Colonic mucosa (tissue), 4 donors: ENCODE data around the gene LYPD6B. TPM values are rescaled to one million over a fixed set of nuclear protein-coding genes. Genes with fewer than 3 reads are reported as not detected.

Experiments used
- DNase-seq: peaks from one replicate; pipeline ENCODE4 v3.0.0-alpha.2; 2020
- H3K27ac ChIP-seq: fragments of 200-600 bp; one replicate; pipeline ENCODE4 v1.8.0; 2021
- H3K27me3 ChIP-seq: fragments of 200-600 bp; one replicate; pipeline ENCODE4 v1.8.0; 2021
- H3K36me3 ChIP-seq: fragments of 200-600 bp; one replicate; pipeline ENCODE4 v1.8.0; 2021
- H3K4me1 ChIP-seq: fragments of 200-600 bp; one replicate; pipeline ENCODE4 v1.8.0; 2021; ENCODE audit warnings: mild to moderate bottlenecking
- H3K4me3 ChIP-seq: fragments of 200-600 bp; one replicate; pipeline ENCODE4 v1.8.0; 2021
- H3K9ac ChIP-seq, 2 donors: one replicate each; pipeline ENCODE4 v1.7.0; 2013; ENCODE audit warnings: control low read depth in 2 of 2, low read depth in 2 of 2, low read length in 2 of 2
- H3K9me3 ChIP-seq: fragments of 200-600 bp; one replicate; pipeline ENCODE4 v1.8.0; 2021
- intact Hi-C: fragments of 100-400 bp; cut with DNase I; formaldehyde crosslinking; loops from one replicate; pipeline ENCODE4 v1.14.1; 2022
- total RNA-seq, 2 donors: library from RNA; stranded (reverse); fragmentation: NEBNext Ultra II Directional in 1 of 2; extraction: Animal tissue kit (Norgen Biotek cat#: 25700) in 1 of 2; gene quantifications; one replicate each; pipeline ENCODE4 v1.2.1, GENCODE V29; 2021
- TF ChIP-seq, protein P1 (sequence below): fragments of 200-600 bp; IDR thresholded peaks from one replicate; pipeline ENCODE4 v1.8.0; 2022; ENCODE audit warnings: antibody characterized with exemption, mild to moderate bottlenecking
- donor health status: healthy.
- donor health status: DM: no; HTN: no; CAD: no.
- donor health status: DM: no; HTN: no; CAD: no.

Gene LYPD6B
- total RNA-seq, 2 donors from 2014 or later = 2.6 to 3.4 TPM

DNA sequence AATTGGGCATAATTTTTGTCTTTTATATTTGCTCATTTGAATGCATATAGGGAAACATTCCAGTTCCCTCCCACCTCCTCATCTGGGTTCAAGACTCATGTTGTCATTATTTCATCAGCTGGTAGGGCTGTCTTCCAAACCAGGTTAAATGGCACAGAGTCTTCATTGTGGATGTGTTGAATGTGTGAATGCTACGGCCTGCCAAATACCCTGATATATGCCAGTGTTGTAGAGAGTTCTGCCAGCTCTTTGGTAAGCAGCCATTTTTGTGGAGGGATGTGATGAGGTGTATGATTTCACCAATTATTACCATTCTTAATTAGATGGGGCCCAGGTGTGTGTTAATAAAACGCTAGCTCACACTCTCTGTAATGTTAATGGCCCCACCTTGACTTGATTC is 121.7 kb downstream of the LYPD6B start:
- intact Hi-C loops = no loop called here
- TF ChIP-seq, protein P1, sequence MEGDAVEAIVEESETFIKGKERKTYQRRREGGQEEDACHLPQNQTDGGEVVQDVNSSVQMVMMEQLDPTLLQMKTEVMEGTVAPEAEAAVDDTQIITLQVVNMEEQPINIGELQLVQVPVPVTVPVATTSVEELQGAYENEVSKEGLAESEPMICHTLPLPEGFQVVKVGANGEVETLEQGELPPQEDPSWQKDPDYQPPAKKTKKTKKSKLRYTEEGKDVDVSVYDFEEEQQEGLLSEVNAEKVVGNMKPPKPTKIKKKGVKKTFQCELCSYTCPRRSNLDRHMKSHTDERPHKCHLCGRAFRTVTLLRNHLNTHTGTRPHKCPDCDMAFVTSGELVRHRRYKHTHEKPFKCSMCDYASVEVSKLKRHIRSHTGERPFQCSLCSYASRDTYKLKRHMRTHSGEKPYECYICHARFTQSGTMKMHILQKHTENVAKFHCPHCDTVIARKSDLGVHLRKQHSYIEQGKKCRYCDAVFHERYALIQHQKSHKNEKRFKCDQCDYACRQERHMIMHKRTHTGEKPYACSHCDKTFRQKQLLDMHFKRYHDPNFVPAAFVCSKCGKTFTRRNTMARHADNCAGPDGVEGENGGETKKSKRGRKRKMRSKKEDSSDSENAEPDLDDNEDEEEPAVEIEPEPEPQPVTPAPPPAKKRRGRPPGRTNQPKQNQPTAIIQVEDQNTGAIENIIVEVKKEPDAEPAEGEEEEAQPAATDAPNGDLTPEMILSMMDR = no peak

DNA sequence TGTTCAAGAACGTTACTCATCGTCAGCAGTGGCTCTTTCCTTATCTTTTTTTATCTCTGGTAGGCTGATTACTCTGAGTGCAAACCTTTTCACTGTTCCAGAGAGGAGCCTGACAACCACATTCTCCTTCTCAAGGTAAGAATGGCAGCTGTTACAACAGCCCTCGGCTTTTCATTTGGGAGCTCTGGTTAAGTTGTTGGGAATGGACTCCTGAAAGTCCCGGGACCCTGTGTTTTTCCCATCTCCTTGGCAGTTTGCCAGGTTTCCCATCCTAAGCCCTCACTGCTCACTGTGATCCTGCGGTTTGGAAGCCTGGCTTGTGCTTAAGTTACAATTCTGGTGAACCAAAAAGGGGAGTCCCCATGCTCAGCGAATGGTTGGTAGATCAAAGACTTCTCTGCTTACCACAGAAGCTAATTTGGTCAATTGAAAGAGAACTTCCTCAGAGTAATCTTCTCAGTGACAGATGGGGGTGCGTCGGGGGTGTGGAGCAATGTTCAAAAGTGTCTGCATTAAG is 122.3 kb downstream of the LYPD6B start:
- TF ChIP-seq, protein P1 = no peak
- Histone ChIP-seq H3K4me3 (no peak overlapping the region), H3K27ac (no peak overlapping the region), H3K27me3 (no peaks in the 10 kb centered on the region), H3K9ac (no peak overlapping the region), H3K4me1 (no peaks in the 10 kb centered on the region), H3K36me3 (no peaks in the 10 kb centered on the region), H3K9me3 (no peaks in the 10 kb centered on the region)
- intact Hi-C loops = no loop called here
- DNase-seq = no peak

More for the DNA sequence above, 121.7 kb downstream of the LYPD6B start:
- Histone ChIP-seq H3K36me3 (no peaks in the 10 kb centered on the region), H3K9ac (no peak overlapping the region), H3K4me1 (no peaks in the 10 kb centered on the region), H3K9me3 (no peaks in the 10 kb centered on the region), H3K4me3 (no peak overlapping the region), H3K27me3 (no peaks in the 10 kb centered on the region), H3K27ac (no peak overlapping the region)
- no peak for DNase-seq

DNA sequence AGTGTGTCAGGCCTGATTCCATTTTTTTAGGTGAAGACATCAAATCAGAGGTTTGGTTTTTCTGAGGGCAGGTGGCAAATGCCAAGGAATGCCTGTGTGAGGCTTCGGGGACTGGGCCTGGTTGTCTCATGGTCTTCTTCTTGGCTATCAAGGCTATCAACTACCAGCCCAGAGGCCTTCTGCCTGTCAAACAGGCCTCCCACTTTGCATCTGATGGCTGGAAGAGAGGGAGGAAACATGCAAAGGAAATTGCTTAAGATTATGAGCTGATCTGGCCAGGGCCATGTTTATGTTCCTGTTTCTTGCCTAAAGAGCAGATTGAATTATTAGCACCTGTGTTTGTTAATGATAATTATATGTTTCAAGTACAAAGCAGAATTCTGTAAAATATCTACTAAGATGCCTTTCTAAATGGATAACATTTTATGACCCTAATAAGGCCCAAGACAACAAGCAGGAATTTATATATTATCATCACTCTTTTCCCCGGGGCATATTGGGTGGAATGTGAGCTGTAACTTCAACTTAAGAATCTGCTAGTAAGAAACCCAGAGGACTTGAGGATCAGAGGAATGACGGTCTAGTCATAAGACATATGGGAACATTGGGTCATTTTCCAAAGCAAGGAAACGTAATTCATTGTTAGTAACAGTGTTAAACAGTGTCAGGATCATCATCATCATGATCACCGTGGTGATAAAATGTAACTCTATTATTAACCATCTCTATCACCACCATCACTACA is 123.2 kb downstream of the LYPD6B start:
- no peak overlapping the region for H3K9ac ChIP-seq
- no peaks in the 10 kb centered on the region for H3K27me3 ChIP-seq
- TF ChIP-seq, protein P1 = no peak
- H3K36me3 ChIP-seq = no peaks in the 10 kb centered on the region
- no peaks in the 10 kb centered on the region for H3K9me3 ChIP-seq
- no peak for DNase-seq
- no peak overlapping the region for H3K27ac ChIP-seq
- H3K4me3 ChIP-seq = no peak overlapping the region
- intact Hi-C loops = no loop called here
- no peaks in the 10 kb centered on the region for H3K4me1 ChIP-seq

DNA sequence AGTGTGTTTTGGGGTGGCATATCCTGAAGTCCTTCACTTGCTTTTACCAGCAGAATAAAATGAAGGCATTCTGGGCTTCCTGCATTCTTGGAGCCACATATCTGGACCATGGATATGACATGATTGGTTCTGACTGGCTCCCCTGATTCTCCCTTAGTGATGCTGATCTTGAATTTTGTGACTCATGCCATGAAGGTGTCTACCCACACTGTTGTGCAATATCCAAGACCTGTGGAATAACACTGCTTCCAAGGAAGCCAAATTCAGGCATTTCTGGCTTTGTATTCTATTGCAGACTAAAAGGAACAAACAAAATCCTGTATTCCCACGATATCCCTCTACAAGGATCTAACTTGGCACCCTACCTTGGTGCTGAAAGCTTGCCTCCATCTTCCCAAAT is 125.8 kb downstream of the LYPD6B start:
- no peaks in the 10 kb centered on the region for H3K4me1 ChIP-seq
- intact Hi-C loops = no loop called here
- no peak for DNase-seq
- no peaks in the 10 kb centered on the region for H3K27me3 ChIP-seq
- H3K27ac ChIP-seq = no peak overlapping the region
- no peak overlapping the region for H3K9ac ChIP-seq
- no peaks in the 10 kb centered on the region for H3K36me3 ChIP-seq
- TF ChIP-seq, protein P1 = no peak
- H3K9me3 ChIP-seq = no peaks in the 10 kb centered on the region
- H3K4me3 ChIP-seq = no peak overlapping the region

DNA sequence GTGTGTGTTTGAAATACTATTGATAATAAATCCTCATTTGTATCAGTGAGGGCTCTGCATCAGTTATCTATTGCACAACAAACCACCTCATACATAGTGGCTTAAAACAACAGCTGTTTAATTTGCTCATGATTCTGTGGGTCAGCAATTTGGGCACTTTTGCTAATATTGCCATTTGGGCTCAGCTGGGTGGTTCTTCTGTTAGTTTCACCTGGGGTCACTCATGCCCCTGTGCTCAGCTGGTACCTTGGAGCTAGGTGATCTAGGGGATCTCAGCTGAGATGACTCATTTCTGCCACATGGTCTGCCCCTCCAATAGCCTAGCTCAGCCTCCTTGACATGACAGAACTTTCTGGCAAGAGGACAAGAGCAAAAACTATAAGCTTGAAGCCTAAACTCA is 126.3 kb downstream of the LYPD6B start:
- Histone ChIP-seq H3K27me3 (no peaks in the 10 kb centered on the region), H3K27ac (no peak overlapping the region), H3K9ac (no peak overlapping the region), H3K4me3 (no peak overlapping the region), H3K4me1 (no peaks in the 10 kb centered on the region), H3K9me3 (no peaks in the 10 kb centered on the region), H3K36me3 (no peaks in the 10 kb centered on the region)
- DNase-seq = no peak
- TF ChIP-seq, protein P1 = no peak
- intact Hi-C loops = no loop called here
